NCI-H345 treated with DMSO at 0.1 percent for 48 hours (cell line): Measurements from ENCODE around the gene STAB1.

Source experiments
- DNase-seq: peaks from one replicate; lab custom pipeline; 2025; ENCODE audit not compliant: unreplicated experiment; lab: John Stamatoyannopoulos, UW

STAB1 gene

DNA sequence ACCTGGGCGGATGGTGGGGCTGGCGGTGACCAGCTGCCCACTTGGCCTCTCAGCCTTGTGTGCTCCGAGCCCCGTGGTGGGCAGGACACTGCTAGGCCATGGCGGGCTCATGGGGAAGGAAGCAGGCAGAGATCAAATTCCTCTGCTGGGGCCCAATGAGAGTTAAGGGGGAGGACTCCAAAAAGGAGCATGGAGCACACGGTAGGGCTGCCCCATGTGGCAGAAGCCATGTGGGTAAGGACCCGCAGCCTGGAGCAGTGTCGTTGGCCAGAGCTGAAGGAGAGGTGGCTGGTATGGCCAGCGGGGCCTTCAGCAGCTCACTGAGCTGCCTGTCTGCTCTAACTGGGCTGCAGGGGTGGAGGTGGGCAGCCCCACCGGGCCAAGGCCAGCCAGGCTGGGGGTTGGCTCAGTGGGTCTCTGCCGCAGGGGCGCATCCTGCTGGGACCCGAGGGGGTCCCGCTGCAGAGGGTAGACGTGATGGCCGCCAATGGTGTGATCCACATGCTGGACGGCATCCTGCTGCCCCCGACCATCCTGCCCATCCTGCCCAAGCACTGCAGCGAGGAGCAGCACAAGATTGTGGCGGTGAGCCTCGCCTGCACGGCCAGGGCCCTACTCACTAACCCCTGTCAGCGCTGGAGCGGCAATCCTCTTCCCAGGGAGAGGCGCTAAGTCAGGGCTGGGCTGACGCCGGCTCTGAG lies 11.3 kb downstream of the STAB1 start:
- no peak for DNase-seq

DNA sequence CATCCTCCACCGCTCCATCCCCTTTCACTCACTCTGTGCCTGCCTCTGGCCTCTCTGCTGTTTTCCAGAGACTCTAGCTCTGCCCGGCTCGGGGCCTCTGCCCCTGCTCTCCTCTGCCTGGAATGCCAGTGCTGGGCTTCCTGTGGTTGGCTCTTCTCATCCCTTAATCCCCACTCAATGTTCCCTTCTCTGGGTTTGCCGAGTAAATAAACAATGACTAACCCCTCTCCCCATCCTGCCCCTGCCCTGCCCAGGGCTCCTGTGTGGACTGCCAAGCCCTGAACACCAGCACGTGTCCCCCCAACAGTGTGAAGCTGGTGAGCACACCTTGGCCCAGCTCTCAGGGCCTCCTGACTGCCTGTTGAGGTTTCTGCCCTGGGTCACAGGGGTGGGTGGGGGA lies 12.2 kb downstream of the STAB1 start:
- no peak for DNase-seq

DNA sequence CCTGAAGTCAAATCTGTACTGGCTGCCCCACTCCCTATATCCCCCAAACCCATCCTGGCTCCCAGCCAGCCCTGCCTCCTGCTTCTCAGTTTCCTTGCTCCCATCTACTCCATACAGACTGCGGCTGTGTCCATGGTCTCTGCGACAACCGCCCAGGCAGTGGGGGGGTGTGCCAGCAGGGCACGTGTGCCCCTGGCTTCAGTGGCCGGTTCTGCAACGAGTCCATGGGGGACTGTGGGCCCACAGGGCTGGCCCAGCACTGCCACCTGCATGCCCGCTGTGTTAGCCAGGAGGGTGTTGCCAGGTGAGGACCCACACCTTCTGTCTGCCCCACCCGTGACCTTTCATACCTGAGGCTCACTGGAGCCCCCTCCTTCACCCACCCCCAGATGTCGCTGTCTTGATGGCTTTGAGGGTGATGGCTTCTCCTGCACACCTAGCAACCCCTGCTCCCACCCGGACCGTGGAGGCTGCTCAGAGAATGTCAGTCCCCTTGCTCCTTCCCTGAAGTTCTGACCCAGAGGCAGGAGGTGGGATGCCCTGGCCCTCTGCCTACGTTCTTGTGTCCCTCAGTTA lies 14.7 kb downstream of the STAB1 start:
- no peak for DNase-seq

DNA sequence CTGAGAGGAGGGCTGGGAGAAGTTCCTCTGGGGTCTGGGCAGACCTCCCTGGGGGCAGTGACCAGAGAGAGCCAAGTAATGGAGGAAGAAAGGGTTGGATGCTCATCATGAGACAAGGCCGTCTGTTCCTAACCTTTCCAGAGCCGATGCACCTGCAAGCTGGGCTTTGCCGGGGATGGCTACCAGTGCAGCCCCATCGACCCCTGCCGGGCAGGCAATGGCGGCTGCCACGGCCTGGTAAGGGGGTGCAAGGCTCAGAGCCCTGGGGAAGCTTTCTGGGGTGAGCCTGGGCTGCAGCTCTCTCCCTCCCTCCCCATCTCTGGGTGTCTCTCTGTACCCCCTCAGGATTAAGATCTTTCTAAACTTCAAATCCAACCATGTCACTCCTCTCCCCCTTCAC lies 16.4 kb downstream of the STAB1 start:
- no peak for DNase-seq

DNA sequence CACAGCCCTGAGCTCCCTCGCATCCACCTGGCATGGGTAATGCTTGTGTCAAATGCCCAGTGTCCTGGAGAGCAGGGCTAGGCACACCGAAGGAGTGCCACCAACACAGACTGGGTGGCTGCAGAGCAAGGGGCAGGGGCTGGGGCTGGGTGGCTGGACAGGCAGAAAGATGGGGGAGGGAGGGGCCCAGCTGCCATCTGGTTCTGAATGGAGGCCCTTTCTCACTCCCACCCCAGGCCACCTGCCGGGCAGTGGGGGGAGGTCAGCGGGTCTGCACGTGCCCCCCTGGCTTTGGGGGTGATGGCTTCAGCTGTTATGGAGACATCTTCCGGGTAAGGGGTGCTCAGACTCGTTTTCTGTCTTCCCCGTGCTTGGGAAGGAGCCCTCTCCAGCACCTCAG lies 17.0 kb downstream of the STAB1 start:
- DNase-seq = no peak

DNA sequence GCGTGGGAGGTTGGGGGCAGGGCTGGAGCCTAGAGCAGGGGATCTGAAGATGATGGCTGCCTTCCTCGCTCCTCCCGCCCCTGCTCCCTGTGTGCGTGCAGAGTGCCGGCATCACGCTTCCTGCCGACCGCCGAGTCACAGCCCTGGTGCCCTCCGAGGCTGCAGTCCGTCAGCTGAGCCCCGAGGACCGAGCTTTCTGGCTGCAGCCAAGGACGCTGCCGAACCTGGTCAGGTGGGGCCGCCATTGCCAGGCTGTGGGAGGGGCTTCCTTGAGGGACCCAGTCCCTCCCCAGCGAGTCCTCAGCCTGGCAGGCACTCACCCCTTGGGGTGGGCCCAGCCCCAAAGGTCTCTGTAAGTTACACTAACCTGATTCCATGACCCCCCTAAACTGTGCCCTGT lies 17.6 kb downstream of the STAB1 start:
- DNase-seq = no peak

DNA sequence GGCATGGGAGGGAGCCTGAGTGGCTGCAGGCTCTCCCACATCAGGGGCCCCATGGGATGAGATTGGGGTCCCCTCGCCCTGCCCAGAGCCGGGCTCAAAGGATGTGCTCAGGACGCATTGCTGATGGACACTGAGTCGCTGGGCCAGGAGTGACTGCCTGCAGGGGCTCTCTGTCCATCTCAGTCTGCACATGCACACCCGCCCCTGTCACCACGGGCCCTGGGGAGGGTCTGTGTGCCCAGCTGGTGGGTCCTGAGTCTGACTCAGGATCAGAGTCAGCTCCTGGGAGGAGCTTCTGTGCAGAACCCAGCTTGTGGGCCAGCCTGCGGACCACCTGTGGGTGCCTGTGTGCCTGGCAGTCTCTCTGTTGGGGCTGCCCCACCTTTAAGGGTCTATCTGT lies 18.1 kb downstream of the STAB1 start:
- DNase-seq = no peak

DNA sequence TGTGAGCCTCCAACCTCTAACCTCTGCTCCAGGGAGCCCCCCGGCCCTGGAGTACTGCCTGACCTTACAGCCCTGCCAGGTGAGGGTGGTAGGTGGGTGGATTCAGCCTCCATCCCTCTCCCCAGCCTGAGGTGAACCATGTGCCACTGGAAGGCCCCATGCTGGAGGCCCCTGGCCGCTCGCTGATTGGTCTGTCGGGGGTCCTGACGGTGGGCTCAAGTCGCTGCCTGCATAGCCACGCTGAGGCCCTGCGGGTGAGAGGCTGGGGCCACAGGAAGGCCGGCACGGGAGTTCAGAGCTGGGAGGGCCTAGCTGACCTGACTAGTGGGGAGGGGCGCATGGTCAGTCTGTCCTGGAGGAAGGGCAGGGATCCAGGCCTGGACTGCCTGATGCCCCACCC lies 19.4 kb downstream of the STAB1 start:
- no peak for DNase-seq

DNA sequence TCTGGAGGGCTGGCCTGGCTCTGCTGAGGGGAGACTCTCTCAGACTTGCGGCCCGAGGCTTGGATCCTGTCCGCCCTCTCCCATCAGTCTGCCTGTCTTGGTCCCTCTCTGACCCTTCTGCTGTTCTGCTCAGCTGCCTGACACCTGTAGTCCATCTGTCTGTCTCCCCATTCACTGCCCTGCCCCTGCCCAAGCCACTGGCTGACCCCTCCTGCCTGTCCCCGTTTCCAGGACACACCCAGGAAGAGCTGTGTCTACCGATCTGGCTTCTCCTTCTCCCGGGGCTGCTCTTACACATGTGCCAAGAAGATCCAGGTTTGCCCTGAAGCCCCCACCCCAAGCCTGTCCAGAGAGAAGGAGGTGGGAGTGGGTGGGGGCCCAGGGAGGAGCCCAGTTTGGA lies 20.1 kb downstream of the STAB1 start:
- no peak for DNase-seq

DNA sequence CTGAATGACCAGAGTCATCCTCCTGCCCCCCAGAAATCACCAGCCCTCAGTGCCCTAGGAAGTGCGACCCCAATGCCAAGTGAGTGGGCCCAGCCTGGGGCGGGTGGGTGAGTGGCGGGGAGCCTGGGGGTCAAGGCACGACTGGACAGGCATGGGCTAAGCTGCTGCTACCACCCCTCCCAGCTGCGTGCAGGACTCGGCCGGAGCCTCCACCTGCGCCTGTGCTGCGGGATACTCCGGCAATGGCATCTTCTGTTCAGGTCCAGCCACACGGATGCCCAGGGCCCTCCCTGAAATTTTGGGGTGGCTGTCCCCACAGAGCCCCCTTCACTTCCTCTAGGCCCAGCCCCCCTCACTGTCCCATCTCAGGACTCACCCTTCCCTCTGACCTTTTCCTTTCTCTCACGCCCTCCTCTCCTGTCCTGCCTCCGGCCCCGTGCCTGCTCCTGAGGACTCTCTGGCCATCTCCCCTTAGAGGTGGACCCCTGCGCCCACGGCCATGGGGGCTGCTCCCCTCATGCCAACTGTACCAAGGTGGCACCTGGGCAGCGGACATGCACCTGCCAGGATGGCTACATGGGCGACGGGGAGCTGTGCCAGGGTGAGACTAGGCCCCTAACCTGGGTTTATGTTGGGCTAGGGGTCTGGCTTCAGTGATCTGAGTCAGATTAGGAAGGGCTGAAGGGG lies 21.5 kb downstream of the STAB1 start:
- no peak for DNase-seq

DNA sequence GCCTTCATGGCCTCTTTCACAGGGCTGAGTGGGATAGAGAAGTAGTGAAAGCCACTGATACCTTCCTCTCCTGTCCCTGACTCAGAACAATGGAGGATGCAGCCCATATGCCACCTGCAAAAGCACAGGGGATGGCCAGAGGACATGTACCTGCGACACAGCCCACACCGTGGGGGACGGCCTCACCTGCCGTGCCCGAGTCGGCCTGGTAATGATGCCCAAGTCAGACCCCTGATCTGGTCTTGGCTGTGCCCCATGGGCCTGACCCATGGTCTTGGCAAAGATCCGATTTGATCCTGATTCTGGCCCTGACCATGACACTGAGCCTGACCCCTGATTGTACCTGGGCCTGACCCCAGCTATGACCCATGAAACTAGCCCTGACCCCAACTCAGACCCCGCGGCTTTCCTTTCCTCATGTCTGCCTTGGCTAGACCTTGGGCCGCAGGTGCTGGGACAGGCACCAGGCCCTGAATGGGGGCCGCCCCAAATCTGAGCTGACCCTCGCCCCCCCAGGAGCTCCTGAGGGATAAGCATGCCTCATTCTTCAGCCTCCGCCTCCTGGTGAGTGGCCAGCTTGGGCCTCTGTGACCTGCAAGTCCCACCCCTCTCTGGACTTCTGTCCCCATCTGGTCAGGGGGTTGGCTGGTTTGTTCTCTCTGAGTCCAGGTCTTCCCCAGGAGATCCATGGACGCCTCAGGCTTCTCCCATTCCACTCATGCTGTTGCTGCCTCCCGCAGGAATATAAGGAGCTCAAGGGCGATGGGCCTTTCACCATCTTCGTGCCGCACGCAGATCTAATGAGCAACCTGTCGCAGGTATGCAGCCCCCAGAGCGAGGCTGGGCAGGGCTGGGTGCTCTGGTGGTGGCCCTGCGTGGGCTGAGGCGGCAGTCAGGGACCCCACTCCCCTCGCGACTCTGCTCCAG lies 22.9 kb downstream of the STAB1 start:
- DNase-seq = no peak

DNA sequence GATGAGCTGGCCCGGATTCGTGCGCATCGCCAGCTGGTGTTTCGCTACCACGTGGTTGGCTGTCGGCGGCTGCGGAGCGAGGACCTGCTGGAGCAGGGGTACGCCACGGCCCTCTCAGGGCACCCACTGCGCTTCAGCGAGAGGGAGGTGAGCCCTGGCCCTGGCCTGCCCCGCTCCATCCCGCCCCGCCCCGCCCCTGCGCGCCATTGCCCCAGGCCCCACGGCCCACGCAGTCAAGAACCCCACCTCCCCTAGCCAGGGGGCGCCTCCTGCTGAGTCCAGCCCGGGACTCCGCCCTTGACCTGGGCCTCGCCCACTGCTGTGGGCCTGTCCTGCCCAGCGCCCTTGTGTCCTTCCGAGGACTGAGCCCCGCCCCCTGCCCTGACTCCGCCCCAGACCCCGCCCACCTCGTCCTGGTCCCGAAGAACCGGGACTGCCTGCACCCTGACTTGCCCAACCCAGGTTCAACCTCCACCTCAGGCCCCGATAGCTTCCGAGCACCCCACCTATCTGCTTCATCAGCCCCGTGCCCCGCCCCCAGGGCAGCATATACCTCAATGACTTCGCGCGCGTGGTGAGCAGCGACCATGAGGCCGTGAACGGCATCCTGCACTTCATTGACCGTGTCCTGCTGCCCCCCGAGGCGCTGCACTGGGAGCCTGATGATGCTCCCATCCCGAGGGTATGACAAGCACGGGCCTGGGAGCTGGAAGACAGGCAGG lies 23.7 kb downstream of the STAB1 start:
- no peak for DNase-seq

DNA sequence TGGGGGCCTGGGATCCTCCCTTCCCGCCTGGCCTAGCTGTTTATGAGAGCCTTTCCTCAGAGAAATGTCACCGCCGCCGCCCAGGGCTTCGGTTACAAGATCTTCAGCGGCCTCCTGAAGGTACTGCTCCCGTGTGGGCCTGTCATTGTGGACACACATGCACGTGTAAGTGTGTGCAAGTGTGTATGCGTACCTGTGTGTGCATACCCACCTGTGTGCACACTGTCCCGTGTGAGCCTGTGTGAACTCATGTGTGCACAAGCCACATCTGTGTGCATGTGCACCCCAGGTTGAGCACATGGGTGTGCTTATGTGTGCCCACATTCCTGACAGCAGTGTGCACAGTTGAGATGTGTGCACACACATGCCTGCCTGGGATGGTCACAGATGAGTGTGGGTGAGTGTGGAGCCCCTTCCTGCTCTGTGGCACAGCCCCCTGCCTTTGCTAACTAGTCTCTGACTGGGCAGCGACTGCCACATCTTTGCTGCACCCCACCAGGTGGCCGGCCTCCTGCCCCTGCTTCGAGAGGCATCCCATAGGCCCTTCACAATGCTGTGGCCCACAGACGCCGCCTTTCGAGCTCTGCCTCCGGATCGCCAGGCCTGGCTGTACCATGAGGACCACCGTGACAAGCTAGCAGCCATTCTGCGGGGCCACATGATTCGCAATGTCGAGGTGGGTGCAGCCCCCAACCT lies 24.5 kb downstream of the STAB1 start:
- DNase-seq = no peak

DNA sequence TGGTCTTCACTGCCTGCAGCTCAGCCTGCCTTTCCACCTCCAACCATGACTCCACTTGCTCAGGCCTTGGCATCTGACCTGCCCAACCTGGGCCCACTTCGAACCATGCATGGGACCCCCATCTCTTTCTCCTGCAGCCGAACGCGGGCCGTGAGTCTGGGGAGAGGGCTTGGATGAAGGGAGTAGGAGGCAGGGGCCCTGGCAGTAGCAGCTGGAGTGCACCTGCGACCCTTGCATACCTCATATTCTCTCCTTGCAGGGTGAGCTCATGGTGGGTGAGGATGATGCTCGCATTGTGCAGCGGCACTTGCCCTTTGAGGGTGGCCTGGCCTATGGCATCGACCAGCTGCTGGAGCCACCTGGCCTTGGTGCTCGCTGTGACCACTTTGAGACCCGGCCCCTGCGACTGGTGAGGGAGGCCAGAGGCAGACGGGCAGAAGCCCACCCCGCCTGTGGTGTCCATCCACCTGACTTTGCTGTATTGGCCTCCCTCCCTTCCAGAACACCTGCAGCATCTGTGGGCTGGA lies 25.1 kb downstream of the STAB1 start:
- no peak for DNase-seq

DNA sequence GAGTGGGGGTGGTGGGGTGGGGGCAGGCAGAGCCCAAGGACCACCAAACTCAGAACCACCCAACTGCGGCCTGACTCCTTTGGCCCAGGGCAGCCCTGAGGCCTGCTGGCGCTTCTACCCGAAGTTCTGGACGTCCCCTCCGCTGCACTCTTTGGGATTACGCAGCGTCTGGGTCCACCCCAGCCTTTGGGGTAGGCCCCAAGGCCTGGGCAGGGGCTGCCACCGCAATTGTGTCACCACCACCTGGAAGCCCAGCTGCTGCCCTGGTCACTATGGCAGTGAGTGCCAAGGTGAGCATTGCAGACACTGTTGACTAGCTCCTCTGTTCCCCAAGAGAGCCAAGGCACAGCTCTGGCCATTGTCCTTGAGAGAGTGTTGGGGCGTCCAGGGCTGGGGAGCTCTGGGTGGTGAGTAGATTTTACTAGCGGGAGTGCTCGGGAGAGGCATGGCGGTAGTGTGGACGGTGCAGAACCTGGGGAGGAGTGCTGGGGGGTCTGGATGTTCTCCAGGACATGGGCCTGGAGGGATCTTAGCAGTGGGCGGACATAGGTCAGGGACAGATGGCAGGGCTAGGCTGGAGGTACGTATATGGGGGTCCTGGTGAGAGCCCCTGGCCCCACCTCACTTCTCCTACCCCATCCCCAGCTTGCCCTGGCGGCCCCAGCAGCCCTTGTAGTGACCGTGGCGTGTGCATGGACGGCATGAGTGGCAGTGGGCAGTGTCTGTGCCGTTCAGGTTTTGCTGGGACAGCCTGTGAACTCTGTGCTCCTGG lies 25.8 kb downstream of the STAB1 start:
- no peak for DNase-seq

DNA sequence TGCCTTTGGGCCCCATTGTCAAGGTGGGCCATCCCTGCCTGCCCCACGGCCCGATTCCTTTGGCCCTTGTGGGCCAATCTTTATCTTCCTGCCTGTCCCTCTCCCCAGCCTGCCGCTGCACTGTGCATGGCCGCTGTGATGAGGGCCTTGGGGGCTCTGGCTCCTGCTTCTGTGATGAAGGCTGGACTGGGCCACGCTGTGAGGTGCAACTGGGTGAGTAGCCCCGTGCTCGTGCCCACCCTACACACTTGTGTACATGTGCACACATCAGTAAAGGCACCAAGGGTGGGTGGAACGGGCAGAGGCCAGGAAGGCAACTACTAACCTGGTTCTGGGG lies 26.3 kb downstream of the STAB1 start:
- DNase-seq = no peak

DNA sequence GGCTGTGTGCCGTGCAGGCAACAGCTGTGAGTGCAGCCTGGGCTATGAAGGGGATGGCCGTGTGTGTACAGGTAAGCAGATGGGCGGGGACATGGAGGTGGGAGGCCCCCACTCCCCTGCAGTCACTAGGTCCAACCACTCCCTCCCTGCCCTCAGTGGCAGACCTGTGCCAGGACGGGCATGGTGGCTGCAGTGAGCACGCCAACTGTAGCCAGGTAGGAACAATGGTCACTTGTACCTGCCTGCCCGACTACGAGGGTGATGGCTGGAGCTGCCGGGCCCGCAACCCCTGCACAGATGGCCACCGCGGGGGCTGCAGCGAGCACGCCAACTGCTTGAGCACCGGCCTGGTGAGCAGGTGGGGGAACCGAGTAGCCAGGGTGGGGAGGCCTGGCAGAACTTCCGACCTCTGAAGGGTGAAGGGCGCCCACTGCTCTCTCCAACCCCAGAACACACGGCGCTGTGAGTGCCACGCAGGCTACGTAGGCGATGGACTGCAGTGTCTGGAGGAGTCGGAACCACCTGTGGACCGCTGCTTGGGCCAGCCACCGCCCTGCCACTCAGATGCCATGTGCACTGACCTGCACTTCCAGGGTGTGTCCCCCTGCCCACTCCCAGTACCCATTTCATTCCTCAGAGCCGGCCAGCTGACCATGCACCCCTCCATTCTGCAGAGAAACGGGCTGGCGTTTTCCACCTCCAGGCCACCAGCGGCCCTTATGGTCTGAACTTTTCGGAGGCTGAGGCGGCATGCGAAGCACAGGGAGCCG lies 26.9 kb downstream of the STAB1 start:
- DNase-seq = no peak

DNA sequence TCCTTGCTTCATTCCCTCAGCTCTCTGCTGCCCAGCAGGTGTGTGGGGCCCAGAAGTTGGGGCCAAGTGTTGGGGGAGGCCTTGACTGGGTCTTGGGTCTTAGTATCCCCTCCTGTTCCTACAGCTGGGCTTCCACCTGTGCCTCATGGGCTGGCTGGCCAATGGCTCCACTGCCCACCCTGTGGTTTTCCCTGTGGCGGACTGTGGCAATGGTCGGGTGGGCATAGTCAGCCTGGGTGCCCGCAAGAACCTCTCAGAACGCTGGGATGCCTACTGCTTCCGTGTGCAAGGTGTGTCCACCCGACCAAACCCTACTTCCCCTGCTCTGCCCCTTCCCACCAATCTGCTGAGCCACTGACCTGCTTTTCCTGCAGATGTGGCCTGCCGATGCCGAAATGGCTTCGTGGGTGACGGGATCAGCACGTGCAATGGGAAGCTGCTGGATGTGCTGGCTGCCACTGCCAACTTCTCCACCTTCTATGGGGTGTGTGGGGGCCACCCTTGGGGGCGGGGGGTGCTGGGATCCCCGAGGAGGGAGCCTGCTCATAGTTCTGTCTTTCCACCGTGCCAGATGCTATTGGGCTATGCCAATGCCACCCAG lies 27.6 kb downstream of the STAB1 start:
- DNase-seq = no peak
